ENCODE data around the gene DNAJC17.

The DNAJC17 gene

GRCh38 chr15:40821195-40821594, 13.9 kb upstream of the DNAJC17 start:
- no peak for TF ChIP-seq ZNF274 (IDR thresholded peaks at IDR 0.05; ENCODE audit: low read depth, low read length)
- H3K4me3 ChIP-seq (ENCODE audit: low read length): no peak overlapping the region

- H3K4me3 ChIP-seq (ENCODE audit: low read length): no peak overlapping the region
- no peak for TF ChIP-seq ZNF274 (IDR thresholded peaks at IDR 0.05; ENCODE audit: low read depth, low read length)
These were observed 11.8 kb upstream of the DNAJC17 start for GRCh38 chr15:40819048-40819447.

GRCh38 chr15:40815042-40815698, 7.9 kb upstream of the DNAJC17 start:
- no peak for TF ChIP-seq ZNF274 (IDR thresholded peaks at IDR 0.05; ENCODE audit: low read depth, low read length)

GRCh38 chr15:40812721-40813425, 5.6 kb upstream of the DNAJC17 start:
- no peak overlapping the region for H3K4me3 ChIP-seq (ENCODE audit: low read length)
- no peak for TF ChIP-seq ZNF274 (IDR thresholded peaks at IDR 0.05; ENCODE audit: low read depth, low read length)

More at GRCh38 chr15:40815042-40815698, 7.9 kb upstream of the DNAJC17 start:
- no peak overlapping the region for H3K4me3 ChIP-seq (ENCODE audit: low read length)

GRCh38 chr15:40808861-40809450, 1.7 kb upstream of the DNAJC17 start:
- TF ChIP-seq ZNF274 (IDR thresholded peaks at IDR 0.05; ENCODE audit: low read depth, low read length): no peak

GRCh38 chr15:40807888-40808461, 702 bp upstream of the DNAJC17 start:
- peak overlapping the region; percentile 78 for H3K4me3 ChIP-seq (ENCODE audit: low read length)
- no peak for TF ChIP-seq ZNF274 (IDR thresholded peaks at IDR 0.05; ENCODE audit: low read depth, low read length)

More at GRCh38 chr15:40808861-40809450, 1.7 kb upstream of the DNAJC17 start:
- H3K4me3 ChIP-seq (ENCODE audit: low read length): no peak overlapping the region; the same call in 1 of the 2 replicates

GRCh38 chr15:40806672-40807027, 623 bp downstream of the DNAJC17 start:
- no peak for TF ChIP-seq ZNF274 (IDR thresholded peaks at IDR 0.05; ENCODE audit: low read depth, low read length)
- peak overlapping the region; percentile 73 for H3K4me3 ChIP-seq (ENCODE audit: low read length)

- H3K4me3 ChIP-seq (ENCODE audit: low read length): no peak overlapping the region
- no peak for TF ChIP-seq ZNF274 (IDR thresholded peaks at IDR 0.05; ENCODE audit: low read depth, low read length)
These were observed 3.6 kb downstream of the DNAJC17 start for GRCh38 chr15:40803688-40804087.

GRCh38 chr15:40803076-40803475, 4.2 kb downstream of the DNAJC17 start:
- no peak for TF ChIP-seq ZNF274 (IDR thresholded peaks at IDR 0.05; ENCODE audit: low read depth, low read length)
- H3K4me3 ChIP-seq (ENCODE audit: low read length): no peak overlapping the region

GRCh38 chr15:40799523-40799922, 7.8 kb downstream of the DNAJC17 start:
- no peak for TF ChIP-seq ZNF274 (IDR thresholded peaks at IDR 0.05; ENCODE audit: low read depth, low read length)

GRCh38 chr15:40796512-40796911, 10.8 kb downstream of the DNAJC17 start:
- no peak overlapping the region for H3K4me3 ChIP-seq (ENCODE audit: low read length)
- no peak for TF ChIP-seq ZNF274 (IDR thresholded peaks at IDR 0.05; ENCODE audit: low read depth, low read length)

More at GRCh38 chr15:40799523-40799922, 7.8 kb downstream of the DNAJC17 start:
- H3K4me3 ChIP-seq (ENCODE audit: low read length): no peak overlapping the region

GRCh38 chr15:40796041-40796440, 11.2 kb downstream of the DNAJC17 start:
- no peak for TF ChIP-seq ZNF274 (IDR thresholded peaks at IDR 0.05; ENCODE audit: low read depth, low read length)
- H3K4me3 ChIP-seq (ENCODE audit: low read length): no peak overlapping the region

GRCh38 chr15:40793216-40793989, 13.9 kb downstream of the DNAJC17 start:
- H3K4me3 ChIP-seq (ENCODE audit: low read length): no peak overlapping the region
- TF ChIP-seq ZNF274 (IDR thresholded peaks at IDR 0.05; ENCODE audit: low read depth, low read length): no peak

- H3K4me3 ChIP-seq (ENCODE audit: low read length): no peak overlapping the region
- no peak for TF ChIP-seq ZNF274 (IDR thresholded peaks at IDR 0.05; ENCODE audit: low read depth, low read length)
These were observed 14.9 kb downstream of the DNAJC17 start for GRCh38 chr15:40792394-40792793.

Data from GM08714 (cell line).